Measurements from ENCODE around the gene HDAC4. TPM values are rescaled to one million over a fixed set of nuclear protein-coding genes. Genes with fewer than 3 reads are reported as not detected.

Gene HDAC4
- total and polyA plus RNA-seq, 2 experiments from 2014 or later: 8.1 to 41.8 TPM

DNA sequence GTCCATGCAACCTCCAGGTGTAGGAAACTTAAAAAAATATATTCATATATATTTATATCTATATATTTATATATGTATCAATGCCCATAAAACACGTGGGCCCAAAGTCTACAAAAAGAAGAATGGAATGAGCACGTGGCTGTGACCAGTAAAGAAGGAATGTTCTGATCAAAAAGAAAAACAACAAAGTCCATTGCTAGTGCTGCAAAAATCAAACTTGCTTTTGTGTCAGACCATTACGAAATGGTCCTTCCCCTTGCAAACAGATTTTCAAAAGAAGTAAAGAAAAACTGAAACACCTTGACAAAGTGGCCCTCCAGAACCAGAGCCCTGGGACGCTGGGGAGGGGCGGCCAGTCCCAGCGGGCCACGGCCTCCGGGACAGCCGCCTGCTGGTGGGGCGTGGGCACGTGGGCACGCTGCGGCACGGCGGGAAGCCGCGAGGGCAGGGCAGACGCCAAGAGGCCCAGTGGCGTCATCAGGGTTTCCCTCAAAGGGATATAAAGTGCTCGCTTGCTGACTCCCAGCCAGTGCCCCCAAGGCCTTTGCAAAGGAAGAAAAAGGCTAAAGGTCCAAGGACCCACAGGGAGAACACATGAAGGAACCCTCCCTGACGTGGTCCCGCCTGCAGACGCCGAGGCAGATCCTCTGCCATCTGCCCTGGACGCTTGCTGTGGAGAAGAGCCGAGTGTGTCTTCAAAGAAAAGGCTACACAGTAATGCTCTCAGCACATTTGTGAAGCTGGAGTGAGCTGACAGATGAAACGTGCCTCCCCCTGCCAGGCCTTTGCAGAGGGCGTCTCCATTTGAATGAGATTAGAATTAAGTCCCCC is 351.2 kb downstream of the HDAC4 start:
- no peaks in the 10 kb centered on the region for H3K27me3 ChIP-seq (ENCODE audit: insufficient read depth)
- no peaks in the 10 kb centered on the region for H3K4me1 ChIP-seq (ENCODE audit: insufficient read depth)
- no peaks in the 10 kb centered on the region for H3K4me1 Mint-ChIP-seq
- H3K4me2 ChIP-seq: no peak overlapping the region
- H3K27me3 Mint-ChIP-seq (ENCODE audit: insufficient read depth, low read depth, poor library complexity): peaks cover 4% of the 10 kb centered on the region
- H4K20me1 ChIP-seq (replicated peaks; ENCODE audit: insufficient read depth): no peaks in the 10 kb centered on the region
- H3K27ac Mint-ChIP-seq: no peak overlapping the region
- H2AFZ ChIP-seq: no peak overlapping the region
- ATAC-seq (no peak), DNase-seq (ENCODE audit: low spot score) (no peak)
- H3K4me3 Mint-ChIP-seq: no peak overlapping the region
- no peaks in the 10 kb centered on the region for H3K9me3 Mint-ChIP-seq
- peaks cover 6% of the 10 kb centered on the region; the same call in 2 of the 3 replicates for H3K36me3 Mint-ChIP-seq (ENCODE audit: low read depth)
- TF ChIP-seq EZH2 (IDR thresholded peaks at IDR 0.05; ENCODE audit: low read depth, unreplicated experiment) (no peak), CREB1 (CRISPR knock-in tag; IDR thresholded peaks at IDR 0.05; ENCODE audit: low read depth) (no peak), STAT1 (IDR thresholded peaks at IDR 0.05; ENCODE audit: unreplicated experiment) (no peak), ZNF331 (CRISPR knock-in tag; IDR thresholded peaks at IDR 0.05; ENCODE audit: low read depth) (no peak), POLR2AphosphoS5 (IDR thresholded peaks at IDR 0.05; ENCODE audit: low read depth) (no peak)
- TF ChIP-seq, protein P1, sequence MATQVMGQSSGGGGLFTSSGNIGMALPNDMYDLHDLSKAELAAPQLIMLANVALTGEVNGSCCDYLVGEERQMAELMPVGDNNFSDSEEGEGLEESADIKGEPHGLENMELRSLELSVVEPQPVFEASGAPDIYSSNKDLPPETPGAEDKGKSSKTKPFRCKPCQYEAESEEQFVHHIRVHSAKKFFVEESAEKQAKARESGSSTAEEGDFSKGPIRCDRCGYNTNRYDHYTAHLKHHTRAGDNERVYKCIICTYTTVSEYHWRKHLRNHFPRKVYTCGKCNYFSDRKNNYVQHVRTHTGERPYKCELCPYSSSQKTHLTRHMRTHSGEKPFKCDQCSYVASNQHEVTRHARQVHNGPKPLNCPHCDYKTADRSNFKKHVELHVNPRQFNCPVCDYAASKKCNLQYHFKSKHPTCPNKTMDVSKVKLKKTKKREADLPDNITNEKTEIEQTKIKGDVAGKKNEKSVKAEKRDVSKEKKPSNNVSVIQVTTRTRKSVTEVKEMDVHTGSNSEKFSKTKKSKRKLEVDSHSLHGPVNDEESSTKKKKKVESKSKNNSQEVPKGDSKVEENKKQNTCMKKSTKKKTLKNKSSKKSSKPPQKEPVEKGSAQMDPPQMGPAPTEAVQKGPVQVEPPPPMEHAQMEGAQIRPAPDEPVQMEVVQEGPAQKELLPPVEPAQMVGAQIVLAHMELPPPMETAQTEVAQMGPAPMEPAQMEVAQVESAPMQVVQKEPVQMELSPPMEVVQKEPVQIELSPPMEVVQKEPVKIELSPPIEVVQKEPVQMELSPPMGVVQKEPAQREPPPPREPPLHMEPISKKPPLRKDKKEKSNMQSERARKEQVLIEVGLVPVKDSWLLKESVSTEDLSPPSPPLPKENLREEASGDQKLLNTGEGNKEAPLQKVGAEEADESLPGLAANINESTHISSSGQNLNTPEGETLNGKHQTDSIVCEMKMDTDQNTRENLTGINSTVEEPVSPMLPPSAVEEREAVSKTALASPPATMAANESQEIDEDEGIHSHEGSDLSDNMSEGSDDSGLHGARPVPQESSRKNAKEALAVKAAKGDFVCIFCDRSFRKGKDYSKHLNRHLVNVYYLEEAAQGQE (IDR thresholded peaks at IDR 0.05; ENCODE audit: unreplicated experiment): no peak
- no peaks in the 10 kb centered on the region for H3K9me2 ChIP-seq (ENCODE audit: insufficient read depth)
- no peak overlapping the region for H3K4me3 ChIP-seq
- H3F3A ChIP-seq (replicated peaks; ENCODE audit: low read depth): no peaks in the 10 kb centered on the region
- no peak overlapping the region for H3K27ac ChIP-seq (ENCODE audit: low read depth)
- H3K36me3 ChIP-seq (ENCODE audit: insufficient read depth): no peaks in the 10 kb centered on the region
- no peaks in the 10 kb centered on the region for H3K79me2 ChIP-seq (replicated peaks; ENCODE audit: insufficient read depth)

DNA sequence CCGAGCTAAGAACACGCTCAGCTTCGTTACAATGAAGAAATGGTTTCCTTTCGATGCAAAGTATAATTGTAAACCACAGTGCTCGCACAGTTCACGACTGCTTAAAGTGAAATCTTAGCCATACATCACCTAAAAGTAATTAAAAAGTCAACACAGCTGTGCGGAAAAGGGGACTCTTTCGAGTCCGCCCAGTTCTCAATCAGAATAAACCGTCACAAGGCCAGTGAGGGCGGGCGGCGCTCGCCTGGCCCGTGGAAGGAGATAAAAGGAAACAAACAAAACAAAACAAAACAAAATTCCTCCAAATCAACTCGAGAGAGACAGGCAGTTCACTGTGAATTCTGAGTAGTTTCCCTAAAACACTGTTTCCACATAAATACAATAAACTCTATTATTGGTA is 352.1 kb downstream of the HDAC4 start:
- H3K27me3 ChIP-seq (ENCODE audit: insufficient read depth): no peaks in the 10 kb centered on the region
- no peak overlapping the region for H3K27ac Mint-ChIP-seq
- H3K27me3 Mint-ChIP-seq (ENCODE audit: insufficient read depth, low read depth, poor library complexity): peaks cover 6% of the 10 kb centered on the region
- H3K4me2 ChIP-seq: no peak overlapping the region
- no peaks in the 10 kb centered on the region for H3K4me1 Mint-ChIP-seq
- no peaks in the 10 kb centered on the region for H3F3A ChIP-seq (replicated peaks; ENCODE audit: low read depth)
- no peaks in the 10 kb centered on the region for H3K36me3 ChIP-seq (ENCODE audit: insufficient read depth)
- H3K36me3 Mint-ChIP-seq (ENCODE audit: low read depth): peaks cover 6% of the 10 kb centered on the region; the same call in 2 of the 3 replicates
- ATAC-seq: no peak
- no peaks in the 10 kb centered on the region for H3K4me1 ChIP-seq (ENCODE audit: insufficient read depth)
- H3K4me3 ChIP-seq: no peak overlapping the region
- H3K4me3 Mint-ChIP-seq: no peak overlapping the region
- H3K79me2 ChIP-seq (replicated peaks; ENCODE audit: insufficient read depth): no peaks in the 10 kb centered on the region
- no peaks in the 10 kb centered on the region for H3K9me3 Mint-ChIP-seq
- H3K9me2 ChIP-seq (ENCODE audit: insufficient read depth): no peaks in the 10 kb centered on the region
- no peak overlapping the region for H3K27ac ChIP-seq (ENCODE audit: low read depth)
- DNase-seq (ENCODE audit: low spot score): no peak
- H4K20me1 ChIP-seq (replicated peaks; ENCODE audit: insufficient read depth): no peaks in the 10 kb centered on the region
- no peak overlapping the region for H2AFZ ChIP-seq
- TF ChIP-seq, protein P2, sequence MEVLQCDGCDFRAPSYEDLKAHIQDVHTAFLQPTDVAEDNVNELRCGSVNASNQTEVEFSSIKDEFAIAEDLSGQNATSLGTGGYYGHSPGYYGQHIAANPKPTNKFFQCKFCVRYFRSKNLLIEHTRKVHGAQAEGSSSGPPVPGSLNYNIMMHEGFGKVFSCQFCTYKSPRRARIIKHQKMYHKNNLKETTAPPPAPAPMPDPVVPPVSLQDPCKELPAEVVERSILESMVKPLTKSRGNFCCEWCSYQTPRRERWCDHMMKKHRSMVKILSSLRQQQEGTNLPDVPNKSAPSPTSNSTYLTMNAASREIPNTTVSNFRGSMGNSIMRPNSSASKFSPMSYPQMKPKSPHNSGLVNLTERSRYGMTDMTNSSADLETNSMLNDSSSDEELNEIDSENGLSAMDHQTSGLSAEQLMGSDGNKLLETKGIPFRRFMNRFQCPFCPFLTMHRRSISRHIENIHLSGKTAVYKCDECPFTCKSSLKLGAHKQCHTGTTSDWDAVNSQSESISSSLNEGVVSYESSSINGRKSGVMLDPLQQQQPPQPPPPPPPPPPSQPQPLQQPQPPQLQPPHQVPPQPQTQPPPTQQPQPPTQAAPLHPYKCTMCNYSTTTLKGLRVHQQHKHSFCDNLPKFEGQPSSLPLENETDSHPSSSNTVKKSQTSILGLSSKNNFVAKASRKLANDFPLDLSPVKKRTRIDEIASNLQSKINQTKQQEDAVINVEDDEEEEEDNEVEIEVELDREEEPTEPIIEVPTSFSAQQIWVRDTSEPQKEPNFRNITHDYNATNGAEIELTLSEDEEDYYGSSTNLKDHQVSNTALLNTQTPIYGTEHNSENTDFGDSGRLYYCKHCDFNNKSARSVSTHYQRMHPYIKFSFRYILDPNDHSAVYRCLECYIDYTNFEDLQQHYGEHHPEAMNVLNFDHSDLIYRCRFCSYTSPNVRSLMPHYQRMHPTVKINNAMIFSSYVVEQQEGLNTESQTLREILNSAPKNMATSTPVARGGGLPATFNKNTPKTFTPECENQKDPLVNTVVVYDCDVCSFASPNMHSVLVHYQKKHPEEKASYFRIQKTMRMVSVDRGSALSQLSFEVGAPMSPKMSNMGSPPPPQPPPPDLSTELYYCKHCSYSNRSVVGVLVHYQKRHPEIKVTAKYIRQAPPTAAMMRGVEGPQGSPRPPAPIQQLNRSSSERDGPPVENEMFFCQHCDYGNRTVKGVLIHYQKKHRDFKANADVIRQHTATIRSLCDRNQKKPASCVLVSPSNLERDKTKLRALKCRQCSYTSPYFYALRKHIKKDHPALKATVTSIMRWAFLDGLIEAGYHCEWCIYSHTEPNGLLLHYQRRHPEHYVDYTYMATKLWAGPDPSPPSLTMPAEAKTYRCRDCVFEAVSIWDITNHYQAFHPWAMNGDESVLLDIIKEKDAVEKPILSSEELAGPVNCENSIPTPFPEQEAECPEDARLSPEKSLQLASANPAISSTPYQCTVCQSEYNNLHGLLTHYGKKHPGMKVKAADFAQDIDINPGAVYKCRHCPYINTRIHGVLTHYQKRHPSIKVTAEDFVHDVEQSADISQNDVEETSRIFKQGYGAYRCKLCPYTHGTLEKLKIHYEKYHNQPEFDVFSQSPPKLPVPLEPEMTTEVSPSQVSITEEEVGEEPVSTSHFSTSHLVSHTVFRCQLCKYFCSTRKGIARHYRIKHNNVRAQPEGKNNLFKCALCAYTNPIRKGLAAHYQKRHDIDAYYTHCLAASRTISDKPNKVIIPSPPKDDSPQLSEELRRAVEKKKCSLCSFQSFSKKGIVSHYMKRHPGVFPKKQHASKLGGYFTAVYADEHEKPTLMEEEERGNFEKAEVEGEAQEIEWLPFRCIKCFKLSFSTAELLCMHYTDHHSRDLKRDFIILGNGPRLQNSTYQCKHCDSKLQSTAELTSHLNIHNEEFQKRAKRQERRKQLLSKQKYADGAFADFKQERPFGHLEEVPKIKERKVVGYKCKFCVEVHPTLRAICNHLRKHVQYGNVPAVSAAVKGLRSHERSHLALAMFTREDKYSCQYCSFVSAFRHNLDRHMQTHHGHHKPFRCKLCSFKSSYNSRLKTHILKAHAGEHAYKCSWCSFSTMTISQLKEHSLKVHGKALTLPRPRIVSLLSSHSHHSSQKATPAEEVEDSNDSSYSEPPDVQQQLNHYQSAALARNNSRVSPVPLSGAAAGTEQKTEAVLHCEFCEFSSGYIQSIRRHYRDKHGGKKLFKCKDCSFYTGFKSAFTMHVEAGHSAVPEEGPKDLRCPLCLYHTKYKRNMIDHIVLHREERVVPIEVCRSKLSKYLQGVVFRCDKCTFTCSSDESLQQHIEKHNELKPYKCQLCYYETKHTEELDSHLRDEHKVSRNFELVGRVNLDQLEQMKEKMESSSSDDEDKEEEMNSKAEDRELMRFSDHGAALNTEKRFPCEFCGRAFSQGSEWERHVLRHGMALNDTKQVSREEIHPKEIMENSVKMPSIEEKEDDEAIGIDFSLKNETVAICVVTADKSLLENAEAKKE (CRISPR knock-in tag; IDR thresholded peaks at IDR 0.05): no peak
- TF ChIP-seq STAT1 (IDR thresholded peaks at IDR 0.05; ENCODE audit: unreplicated experiment): no peak
- TF ChIP-seq CREB1 (CRISPR knock-in tag; IDR thresholded peaks at IDR 0.05; ENCODE audit: low read depth): no peak
- no peak for TF ChIP-seq ZNF114 (CRISPR knock-in tag; IDR thresholded peaks at IDR 0.05)
- TF ChIP-seq EZH2phosphoT487 (IDR thresholded peaks at IDR 0.05; ENCODE audit: unreplicated experiment): no peak
- no peak for TF ChIP-seq ETS1 (IDR thresholded peaks at IDR 0.05)

Measured in GM23338 (cell line).